Uterus (tissue), 2 donors: Measurements from ENCODE around the gene NCKAP1.

Experiments used
- CTCF ChIP-seq, 4 experiments: fragments of 200-600 bp in 2 of 4; fragments of 450-650 bp in 2 of 4; sonication (generic) in 2 of 4; IDR thresholded peaks; one replicate each; pipeline ENCODE4 v1.5.1; 2016 to 2019; ENCODE audit warnings: antibody characterized with exemption in 4 of 4, mild to moderate bottlenecking in 2 of 4, moderate library complexity in 1 of 4
- POLR2A ChIP-seq, 2 donors: fragments of 450-650 bp; IDR thresholded peaks; one replicate each; pipeline ENCODE4 v1.6.1; 2016; ENCODE audit warnings: antibody characterized with exemption in 2 of 2, mild to moderate bottlenecking in 1 of 2, moderate library complexity in 1 of 2

GRCh38 chr2:182933629-182934028 is 104.6 kb downstream of the NCKAP1 start:
- TF ChIP-seq CTCF (IDR thresholded peaks at IDR 0.05) = no peak
- TF ChIP-seq POLR2A (IDR thresholded peaks at IDR 0.05) = no peak
